Kidney epithelial cell (primary cell): ENCODE measurements around the gene PDE8A. TPM values are rescaled to one million over a fixed set of nuclear protein-coding genes. Genes with fewer than 3 reads are reported as not detected.

Experiments used
- DNase-seq: peaks from one replicate; pipeline ENCODE4 v3.0.0-alpha.2; 2010; ENCODE audit warnings: low read depth
- H3K27me3 ChIP-seq: 2 replicates; pipeline ENCODE4 v1.6.0; 2011; ENCODE audit warnings: low read length; ENCODE audit not compliant: control insufficient read depth, insufficient read depth
- H3K36me3 ChIP-seq: 2 replicates; pipeline ENCODE4 v1.5.1; 2011; ENCODE audit warnings: low read length; ENCODE audit not compliant: control insufficient read depth, insufficient read depth
- H3K4me3 ChIP-seq: 2 replicates; pipeline ENCODE4 v1.5.1; 2011; ENCODE audit warnings: low read depth, mild to moderate bottlenecking, control low read depth, low read length
- CTCF ChIP-seq: IDR thresholded peaks from 2 replicates; pipeline ENCODE4 v1.5.1; 2011; ENCODE audit warnings: mild to moderate bottlenecking, moderate library complexity, low read length, control low read depth, inconsistent platforms; ENCODE audit not compliant: insufficient read depth, poor library complexity, severe bottlenecking
- total RNA-seq: library from RNA; depleted of rRNA; stranded (reverse); fragments of >200 nt; gene quantifications from 2 replicates; pipeline ENCODE4 v1.2.3, GENCODE V29; 2015

Gene PDE8A
- total RNA-seq, 1 donor from 2014 or later, result 31.5 TPM

- no peaks in the 10 kb centered on the region for H3K36me3 ChIP-seq
- H3K27me3 ChIP-seq, result no peaks in the 10 kb centered on the region
- H3K4me3 ChIP-seq, result no peak overlapping the region
- no peak for TF ChIP-seq CTCF
- DNase-seq, result no peak
Measured at GRCh38 chr15:85013785-85014184, 32.1 kb downstream of the PDE8A start.

GRCh38 chr15:85014932-85015331, 33.3 kb downstream of the PDE8A start:
- Histone ChIP-seq H3K27me3 (no peaks in the 10 kb centered on the region), H3K4me3 (no peak overlapping the region), H3K36me3 (no peaks in the 10 kb centered on the region)
- TF ChIP-seq CTCF, result no peak
- no peak for DNase-seq

- Histone ChIP-seq H3K36me3 (no peaks in the 10 kb centered on the region), H3K27me3 (no peaks in the 10 kb centered on the region), H3K4me3 (no peak overlapping the region)
- no peak for DNase-seq
- TF ChIP-seq CTCF, result no peak
Measured at GRCh38 chr15:85016275-85016674, 34.6 kb downstream of the PDE8A start.

GRCh38 chr15:85019815-85020590, 38.3 kb downstream of the PDE8A start:
- H3K4me3 ChIP-seq, result no peak overlapping the region
- H3K36me3 ChIP-seq, result no peaks in the 10 kb centered on the region
- no peak for DNase-seq
- TF ChIP-seq CTCF, result no peak
- H3K27me3 ChIP-seq, result no peaks in the 10 kb centered on the region

GRCh38 chr15:85021409-85021808, 39.8 kb downstream of the PDE8A start:
- no peak overlapping the region for H3K4me3 ChIP-seq
- H3K36me3 ChIP-seq, result no peaks in the 10 kb centered on the region
- no peak for DNase-seq
- TF ChIP-seq CTCF, result no peak
- H3K27me3 ChIP-seq, result no peaks in the 10 kb centered on the region
